ENCODE results near the gene TFF2.

- no peak for TF ChIP-seq POLR2A (IDR thresholded peaks at IDR 0.05; ENCODE audit: low read depth, low read length)
- no peak for TF ChIP-seq POU2F2 (IDR thresholded peaks at IDR 0.05; ENCODE audit: low read depth, low read length)
Observed at GRCh38 chr21:42358261-42358660, 7.5 kb upstream of the TFF2 start.

Data from GM12891 (cell line).